Measurements from ENCODE around the gene LIMS3.
"Not testable (repeated sequence)": the region's sequence is repeated elsewhere in the genome, so short reads cannot be mapped to it uniquely, and the experiment has no call there.

- TF ChIP-seq, protein P1, sequence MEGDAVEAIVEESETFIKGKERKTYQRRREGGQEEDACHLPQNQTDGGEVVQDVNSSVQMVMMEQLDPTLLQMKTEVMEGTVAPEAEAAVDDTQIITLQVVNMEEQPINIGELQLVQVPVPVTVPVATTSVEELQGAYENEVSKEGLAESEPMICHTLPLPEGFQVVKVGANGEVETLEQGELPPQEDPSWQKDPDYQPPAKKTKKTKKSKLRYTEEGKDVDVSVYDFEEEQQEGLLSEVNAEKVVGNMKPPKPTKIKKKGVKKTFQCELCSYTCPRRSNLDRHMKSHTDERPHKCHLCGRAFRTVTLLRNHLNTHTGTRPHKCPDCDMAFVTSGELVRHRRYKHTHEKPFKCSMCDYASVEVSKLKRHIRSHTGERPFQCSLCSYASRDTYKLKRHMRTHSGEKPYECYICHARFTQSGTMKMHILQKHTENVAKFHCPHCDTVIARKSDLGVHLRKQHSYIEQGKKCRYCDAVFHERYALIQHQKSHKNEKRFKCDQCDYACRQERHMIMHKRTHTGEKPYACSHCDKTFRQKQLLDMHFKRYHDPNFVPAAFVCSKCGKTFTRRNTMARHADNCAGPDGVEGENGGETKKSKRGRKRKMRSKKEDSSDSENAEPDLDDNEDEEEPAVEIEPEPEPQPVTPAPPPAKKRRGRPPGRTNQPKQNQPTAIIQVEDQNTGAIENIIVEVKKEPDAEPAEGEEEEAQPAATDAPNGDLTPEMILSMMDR (conservative IDR thresholded peaks at IDR 0.05; ENCODE audit: low read depth, low read length): not testable (repeated sequence)
- not testable (repeated sequence) for TF ChIP-seq EZH2 (IDR thresholded peaks at IDR 0.05; ENCODE audit: low read length, unreplicated experiment)
Measured at GRCh38 chr2:109913911-109914310, 15.4 kb downstream of the LIMS3 start.

Data from PC-3 (cell line).